RWPE2 (cell line): Measurements from ENCODE around the gene RAPGEF3.
A peak's percentile ranks its signal among the peaks of the same experiment; 100 is the strongest.

Experiments used
- ATAC-seq: fragments of 200-7000 bp; cut with Tn5 transposase; 3 replicates; pipeline ENCODE4 v1.9.1; 2021; ENCODE audit warnings: low read depth
- DNase-seq: peaks from one replicate; pipeline ENCODE4 v3.0.0-alpha.2; 2020; ENCODE audit warnings: low spot score
- H3K27ac ChIP-seq: fragments of 450-650 bp; 2 replicates; pipeline ENCODE4 v1.5.1; 2017; ENCODE audit warnings: mild to moderate bottlenecking; ENCODE audit not compliant: poor library complexity, severe bottlenecking
- H3K27me3 ChIP-seq: fragments of 250-450 bp; sonication (Bioruptor Pico); 2 replicates; pipeline ENCODE4 v1.5.1; 2021; ENCODE audit warnings: mild to moderate bottlenecking, moderate library complexity; ENCODE audit not compliant: insufficient read depth, poor library complexity, severe bottlenecking
- H3K36me3 ChIP-seq: fragments of 250-450 bp; sonication (Bioruptor Pico); 2 replicates; pipeline ENCODE4 v1.5.1; 2020; ENCODE audit warnings: low read depth, mild to moderate bottlenecking, moderate library complexity
- H3K4me1 ChIP-seq: fragments of 250-450 bp; sonication (Bioruptor Pico); 2 replicates; pipeline ENCODE4 v1.5.1; 2021; ENCODE audit warnings: mild to moderate bottlenecking, moderate library complexity; ENCODE audit not compliant: insufficient read depth, poor library complexity, severe bottlenecking
- H3K4me3 ChIP-seq: fragments of 250-450 bp; sonication (Bioruptor Pico); 2 replicates; pipeline ENCODE4 v1.5.1; 2021; ENCODE audit warnings: mild to moderate bottlenecking, moderate library complexity; ENCODE audit not compliant: severe bottlenecking
- H3K9me3 ChIP-seq: fragments of 250-450 bp; sonication (Bioruptor Pico); 2 replicates; pipeline ENCODE4 v1.5.1; 2021; ENCODE audit warnings: mild to moderate bottlenecking, moderate library complexity; ENCODE audit not compliant: severe bottlenecking
- TF ChIP-seq, protein P1 (sequence below): fragments of 450-650 bp; IDR thresholded peaks from one replicate; pipeline ENCODE4 v1.5.1; 2017; ENCODE audit warnings: mild to moderate bottlenecking, moderate library complexity; ENCODE audit not compliant: poor library complexity, severe bottlenecking

The RAPGEF3 gene

DNA sequence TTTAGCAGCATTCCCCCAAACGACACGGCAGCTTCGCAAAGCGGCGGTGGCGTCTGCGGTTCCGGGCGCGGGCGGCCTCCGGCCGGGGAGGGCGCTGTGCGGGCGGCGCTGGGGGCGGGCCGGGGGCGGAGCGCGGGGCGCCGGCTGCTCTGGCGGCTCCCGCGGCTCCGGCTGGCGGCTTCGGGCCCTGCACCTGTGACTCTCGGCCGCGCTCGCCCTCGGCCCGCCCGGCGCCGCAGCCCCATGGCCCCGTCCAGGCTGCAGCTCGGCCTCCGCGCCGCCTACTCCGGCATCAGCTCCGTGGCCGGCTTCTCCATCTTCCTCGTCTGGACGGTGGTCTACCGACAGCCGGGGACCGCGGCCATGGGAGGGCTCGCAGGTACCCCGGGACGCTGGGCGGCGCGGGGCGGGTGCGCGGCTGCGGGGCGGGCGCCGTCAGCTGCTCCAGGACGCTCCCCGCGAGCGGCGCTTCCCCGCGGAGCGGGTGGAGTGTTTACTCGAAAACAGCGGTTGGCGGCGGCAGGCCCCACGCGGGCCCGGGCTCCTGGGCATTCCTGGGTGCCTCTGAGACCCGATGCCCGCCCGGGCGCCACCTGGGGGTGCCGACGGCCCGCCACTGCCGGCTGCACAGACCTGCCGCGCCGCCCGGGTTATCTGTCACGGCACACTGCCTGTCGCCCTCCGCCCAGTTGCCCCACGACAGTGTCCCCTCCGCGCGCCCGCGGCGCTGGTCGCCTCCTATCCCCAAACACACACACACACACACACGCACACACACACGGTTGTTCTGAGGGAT is 14.6 kb upstream of the RAPGEF3 start, which contains the start of gene SLC48A1:
Gene SLC48A1, plus strand, starts transcription at position 177 of the 796 bp plus-strand sequence. Its CDS starts 67 bp downstream, at position 244.
- no peaks in the 10 kb centered on the region for H3K9me3 ChIP-seq

DNA sequence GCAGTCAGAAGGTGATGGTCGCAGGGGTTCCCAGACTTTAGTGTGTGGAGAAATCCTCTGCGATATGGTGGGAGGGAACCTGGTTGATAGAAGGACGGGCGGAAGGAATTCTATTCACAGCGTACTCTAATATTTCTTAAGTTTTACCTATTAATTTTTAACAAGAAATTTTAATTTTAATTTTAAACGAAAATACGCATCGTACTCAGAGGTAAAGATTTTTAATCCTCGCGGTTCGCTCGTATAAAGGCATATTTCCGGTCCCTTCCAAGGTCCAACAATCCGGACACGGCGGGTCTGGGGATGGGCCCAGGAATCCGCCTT is 14.0 kb upstream of the RAPGEF3 start:
- TF ChIP-seq, protein P1, sequence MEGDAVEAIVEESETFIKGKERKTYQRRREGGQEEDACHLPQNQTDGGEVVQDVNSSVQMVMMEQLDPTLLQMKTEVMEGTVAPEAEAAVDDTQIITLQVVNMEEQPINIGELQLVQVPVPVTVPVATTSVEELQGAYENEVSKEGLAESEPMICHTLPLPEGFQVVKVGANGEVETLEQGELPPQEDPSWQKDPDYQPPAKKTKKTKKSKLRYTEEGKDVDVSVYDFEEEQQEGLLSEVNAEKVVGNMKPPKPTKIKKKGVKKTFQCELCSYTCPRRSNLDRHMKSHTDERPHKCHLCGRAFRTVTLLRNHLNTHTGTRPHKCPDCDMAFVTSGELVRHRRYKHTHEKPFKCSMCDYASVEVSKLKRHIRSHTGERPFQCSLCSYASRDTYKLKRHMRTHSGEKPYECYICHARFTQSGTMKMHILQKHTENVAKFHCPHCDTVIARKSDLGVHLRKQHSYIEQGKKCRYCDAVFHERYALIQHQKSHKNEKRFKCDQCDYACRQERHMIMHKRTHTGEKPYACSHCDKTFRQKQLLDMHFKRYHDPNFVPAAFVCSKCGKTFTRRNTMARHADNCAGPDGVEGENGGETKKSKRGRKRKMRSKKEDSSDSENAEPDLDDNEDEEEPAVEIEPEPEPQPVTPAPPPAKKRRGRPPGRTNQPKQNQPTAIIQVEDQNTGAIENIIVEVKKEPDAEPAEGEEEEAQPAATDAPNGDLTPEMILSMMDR: no peak
- H3K4me3 ChIP-seq: peak overlapping the region; percentile 88
- H3K36me3 ChIP-seq: no peaks in the 10 kb centered on the region
- H3K4me1 ChIP-seq: peaks cover 35% of the 10 kb centered on the region
- H3K27me3 ChIP-seq: no peaks in the 10 kb centered on the region
- DNase-seq: no peak
- no peaks in the 10 kb centered on the region for H3K9me3 ChIP-seq
- H3K27ac ChIP-seq: peak overlapping the region; percentile 14
- no peak for ATAC-seq

More for the DNA sequence above, 14.6 kb upstream of the RAPGEF3 start, which contains the start of gene SLC48A1:
- TF ChIP-seq, protein P1: peak; percentile 88
- DNase-seq: no peak
- Histone ChIP-seq H3K4me1 (peaks cover 29% of the 10 kb centered on the region), H3K27me3 (no peaks in the 10 kb centered on the region), H3K36me3 (no peaks in the 10 kb centered on the region), H3K27ac (peak within 1 kb of the TSS; percentile 14), H3K4me3 (peak within 1 kb of the TSS; percentile 88)
- ATAC-seq: peak; percentile 62

DNA sequence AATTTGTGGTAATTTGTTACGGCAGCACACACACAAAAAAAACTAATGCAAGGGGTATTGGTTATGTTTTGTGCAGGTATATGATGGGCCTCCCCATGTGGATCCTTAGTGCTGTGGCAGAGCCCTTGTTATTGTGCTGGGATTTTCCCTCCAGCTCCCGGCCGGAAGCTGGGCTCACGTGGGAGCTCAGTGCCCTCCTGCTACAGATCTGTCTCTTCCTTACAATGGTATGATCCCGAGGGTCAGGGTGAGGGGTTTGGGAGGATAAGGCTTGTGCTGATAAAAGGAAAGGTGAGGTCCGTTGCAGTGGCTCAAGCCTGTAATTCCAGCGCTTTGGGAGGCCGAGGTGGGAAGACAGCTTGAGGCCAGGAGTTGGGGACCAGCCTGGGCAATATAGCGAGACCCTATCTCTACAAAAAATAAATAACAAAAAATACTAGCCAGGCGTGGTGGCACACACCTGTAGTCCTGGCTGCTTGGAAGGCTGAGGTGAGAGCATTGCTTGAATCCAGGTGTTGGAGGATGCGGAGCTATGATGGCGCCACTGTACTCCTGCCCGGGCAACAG is 13.5 kb upstream of the RAPGEF3 start:
- Histone ChIP-seq H3K27me3 (no peaks in the 10 kb centered on the region), H3K9me3 (no peaks in the 10 kb centered on the region), H3K4me1 (peaks cover 40% of the 10 kb centered on the region), H3K36me3 (no peaks in the 10 kb centered on the region), H3K4me3 (no peak overlapping the region), H3K27ac (peak overlapping the region; percentile 14)
- TF ChIP-seq, protein P1: no peak
- ATAC-seq: no peak
- no peak for DNase-seq

DNA sequence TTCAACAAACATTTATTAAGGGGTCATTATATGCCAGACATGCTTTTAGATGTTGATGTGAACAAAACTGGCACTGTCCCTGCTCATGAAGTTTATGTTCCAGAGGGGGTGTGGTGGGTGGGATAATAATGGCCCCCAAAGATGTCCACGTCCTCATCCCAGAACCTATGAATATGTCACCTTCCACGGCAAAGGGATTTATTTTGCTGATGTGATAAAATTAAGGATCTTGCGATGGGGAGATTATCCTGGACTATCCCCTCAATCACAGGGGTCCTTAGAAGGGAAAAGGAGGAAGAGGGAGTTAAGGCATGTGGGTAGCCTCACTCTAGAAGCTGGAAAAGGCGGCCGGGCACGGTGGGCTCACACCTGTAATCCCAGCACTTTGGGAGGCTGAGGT is 12.6 kb upstream of the RAPGEF3 start:
- Histone ChIP-seq H3K27me3 (no peaks in the 10 kb centered on the region), H3K9me3 (no peaks in the 10 kb centered on the region), H3K27ac (no peak overlapping the region), H3K4me1 (peaks cover 35% of the 10 kb centered on the region), H3K4me3 (no peak overlapping the region), H3K36me3 (no peaks in the 10 kb centered on the region)
- ATAC-seq (no peak), DNase-seq (no peak)
- TF ChIP-seq, protein P1: no peak
